Measurements from ENCODE around the gene CD276. TPM values are rescaled to one million over a fixed set of nuclear protein-coding genes. Genes with fewer than 3 reads are reported as not detected.

CD276 gene
- total and polyA plus RNA-seq, 3 experiments from 2014 or later: 1.9 to 2.4 TPM; not detected in 1

- no peaks in the 10 kb centered on the region for H3K4me1 ChIP-seq (ENCODE audit: insufficient read depth, low read length)
- CTCF ChIA-PET: no interaction called here
- no peaks in the 10 kb centered on the region for H3K9me3 ChIP-seq (ENCODE audit: low read length)
- no peak overlapping the region for H3K27ac Mint-ChIP-seq
- no peak overlapping the region for H3K27ac ChIP-seq (ENCODE audit: low read depth, low read length)
- H3K36me3 Mint-ChIP-seq: no peaks in the 10 kb centered on the region
- DNase-seq: no peak
- H3K4me1 Mint-ChIP-seq: no peaks in the 10 kb centered on the region
- no peaks in the 10 kb centered on the region for H3K36me3 ChIP-seq (ENCODE audit: insufficient read depth, low read length)
- H3K4me3 Mint-ChIP-seq: peak overlapping the region in 1 of 7 donors; percentile 63
- no peaks in the 10 kb centered on the region for H3K9me3 Mint-ChIP-seq
- H3K27me3 Mint-ChIP-seq: peaks cover 0 to 24% of the 10 kb centered on the region in 2 donors
- H3K27me3 ChIP-seq (ENCODE audit: insufficient read depth, low read length, poor library complexity, severe bottlenecking): no peaks in the 10 kb centered on the region
- no peak overlapping the region for H3K4me3 ChIP-seq (ENCODE audit: low read length)
- POLR2A ChIA-PET: no interaction called here
These were observed 31.2 kb downstream of the CD276 start for GRCh38 chr15:73715417-73715816.

DNA sequence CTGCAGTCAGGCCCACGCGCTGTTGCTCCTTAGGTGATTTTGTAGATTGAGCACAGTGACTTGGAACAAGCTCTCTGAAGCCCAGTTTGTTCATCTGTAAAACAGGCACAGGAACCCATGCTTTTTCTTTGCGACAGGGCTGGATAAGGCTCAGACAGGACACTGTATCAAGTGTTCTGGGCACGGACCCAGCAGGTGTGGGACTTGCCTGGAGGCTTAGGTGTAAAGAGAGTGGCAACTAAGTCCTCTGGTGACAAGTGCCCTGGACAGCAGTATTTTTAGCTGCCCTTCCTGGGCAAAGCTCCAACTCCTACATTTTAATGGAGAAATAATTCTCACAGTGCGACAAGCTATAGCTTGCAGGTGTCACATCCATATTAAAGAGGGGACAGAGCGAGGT lies 32.2 kb downstream of the CD276 start:
- Mint-ChIP-seq H3K4me1 (no peaks in the 10 kb centered on the region), H3K27me3 (peaks cover 0 to 24% of the 10 kb centered on the region in 2 donors), H3K36me3 (no peaks in the 10 kb centered on the region), H3K4me3 (no peak overlapping the region), H3K27ac (peak overlapping the region in 1 of 8 donors; percentile 39), H3K9me3 (no peaks in the 10 kb centered on the region)
- H3K27ac ChIP-seq (ENCODE audit: low read depth, low read length): no peak overlapping the region
- no peak for DNase-seq
- CTCF ChIA-PET: no interaction called here
- H3K27me3 ChIP-seq (ENCODE audit: insufficient read depth, low read length, poor library complexity, severe bottlenecking): no peaks in the 10 kb centered on the region
- H3K4me3 ChIP-seq (ENCODE audit: low read length): no peak overlapping the region
- H3K9me3 ChIP-seq (ENCODE audit: low read length): no peaks in the 10 kb centered on the region
- POLR2A ChIA-PET: no interaction called here
- H3K36me3 ChIP-seq (ENCODE audit: insufficient read depth, low read length): no peaks in the 10 kb centered on the region
- H3K4me1 ChIP-seq (ENCODE audit: insufficient read depth, low read length): no peaks in the 10 kb centered on the region

DNA sequence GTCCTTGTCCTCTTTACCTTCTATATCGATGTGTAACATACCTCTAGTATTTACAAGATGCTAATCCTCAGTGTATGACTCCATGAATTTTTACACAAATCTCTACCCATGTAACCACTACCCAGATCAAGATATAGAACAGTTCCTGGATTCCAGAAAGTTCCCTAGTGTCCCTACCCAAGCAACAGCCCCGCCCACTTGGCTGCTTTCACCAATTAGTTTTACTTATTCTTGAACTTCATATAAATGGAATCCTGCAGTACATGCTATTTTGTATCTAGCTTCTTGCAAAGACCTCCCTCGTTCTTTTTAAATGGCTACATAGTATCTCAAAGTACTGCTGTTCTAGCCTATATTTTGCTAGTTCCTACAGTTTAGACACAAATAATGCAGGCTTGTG lies 33.0 kb downstream of the CD276 start:
- Histone ChIP-seq H3K27me3 (ENCODE audit: insufficient read depth, low read length, poor library complexity, severe bottlenecking) (no peaks in the 10 kb centered on the region), H3K27ac (ENCODE audit: low read depth, low read length) (no peak overlapping the region), H3K36me3 (ENCODE audit: insufficient read depth, low read length) (no peaks in the 10 kb centered on the region), H3K9me3 (ENCODE audit: low read length) (no peaks in the 10 kb centered on the region), H3K4me1 (ENCODE audit: insufficient read depth, low read length) (no peaks in the 10 kb centered on the region), H3K4me3 (ENCODE audit: low read length) (no peak overlapping the region)
- Mint-ChIP-seq H3K4me3 (no peak overlapping the region), H3K9me3 (no peaks in the 10 kb centered on the region), H3K27me3 (peaks cover 0 to 30% of the 10 kb centered on the region in 2 donors), H3K27ac (no peak overlapping the region), H3K36me3 (no peaks in the 10 kb centered on the region), H3K4me1 (no peaks in the 10 kb centered on the region)
- CTCF ChIA-PET: no interaction called here
- POLR2A ChIA-PET: no interaction called here
- no peak for DNase-seq

- Histone ChIP-seq H3K4me3 (ENCODE audit: low read length) (no peak overlapping the region), H3K9me3 (ENCODE audit: low read length) (no peaks in the 10 kb centered on the region), H3K27me3 (ENCODE audit: insufficient read depth, low read length, poor library complexity, severe bottlenecking) (no peaks in the 10 kb centered on the region), H3K27ac (ENCODE audit: low read depth, low read length) (no peak overlapping the region), H3K36me3 (ENCODE audit: insufficient read depth, low read length) (no peaks in the 10 kb centered on the region), H3K4me1 (ENCODE audit: insufficient read depth, low read length) (no peaks in the 10 kb centered on the region)
- ChIA-PET CTCF (interaction anchor here (1.0 kb wide), 1 partner anchor 18 kb away, joined by 3 read pairs; no protein-coding TSS in a partner anchor), POLR2A (no interaction called here)
- Mint-ChIP-seq H3K4me1 (no peaks in the 10 kb centered on the region), H3K36me3 (no peaks in the 10 kb centered on the region), H3K27me3 (peaks cover 0 to 35% of the 10 kb centered on the region in 2 donors), H3K9me3 (no peaks in the 10 kb centered on the region), H3K27ac (no peak overlapping the region), H3K4me3 (no peak overlapping the region)
- no peak for DNase-seq
These were observed 33.6 kb downstream of the CD276 start for GRCh38 chr15:73717802-73718201.

DNA sequence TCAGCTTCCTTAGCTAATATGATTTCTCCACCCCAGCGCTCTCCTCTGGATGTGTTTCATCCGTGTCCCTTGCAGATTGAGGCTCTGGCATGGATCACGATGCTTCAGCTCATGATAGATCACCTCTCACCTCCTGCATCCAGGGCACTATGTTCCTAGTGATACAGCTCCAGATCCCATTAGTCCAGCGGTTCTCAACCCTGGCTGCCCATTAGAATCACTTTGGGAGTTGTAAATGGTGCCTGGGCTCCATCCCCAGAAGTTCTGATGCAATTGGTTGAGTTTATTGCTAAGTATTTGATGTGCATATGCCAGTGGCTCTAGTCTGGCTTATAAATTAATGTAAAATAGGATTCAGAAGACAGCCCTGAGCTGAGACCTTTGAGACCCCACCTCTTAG lies 34.5 kb downstream of the CD276 start:
- Mint-ChIP-seq H3K4me1 (no peaks in the 10 kb centered on the region), H3K27me3 (peaks cover 6 to 33% of the 10 kb centered on the region in 2 donors), H3K27ac (peak overlapping the region in 1 of 8 donors; percentile 78), H3K36me3 (no peaks in the 10 kb centered on the region), H3K4me3 (no peak overlapping the region), H3K9me3 (no peaks in the 10 kb centered on the region)
- no peaks in the 10 kb centered on the region for H3K27me3 ChIP-seq (ENCODE audit: insufficient read depth, low read length, poor library complexity, severe bottlenecking)
- ChIA-PET CTCF (interaction anchor here (1.0 kb wide), 1 partner anchor 19 kb away, joined by 3 read pairs; no protein-coding TSS in a partner anchor), POLR2A (no interaction called here)
- H3K27ac ChIP-seq (ENCODE audit: low read depth, low read length): no peak overlapping the region
- no peak overlapping the region for H3K4me3 ChIP-seq (ENCODE audit: low read length)
- no peaks in the 10 kb centered on the region for H3K36me3 ChIP-seq (ENCODE audit: insufficient read depth, low read length)
- no peak for DNase-seq
- no peaks in the 10 kb centered on the region for H3K9me3 ChIP-seq (ENCODE audit: low read length)
- no peaks in the 10 kb centered on the region for H3K4me1 ChIP-seq (ENCODE audit: insufficient read depth, low read length)

DNA sequence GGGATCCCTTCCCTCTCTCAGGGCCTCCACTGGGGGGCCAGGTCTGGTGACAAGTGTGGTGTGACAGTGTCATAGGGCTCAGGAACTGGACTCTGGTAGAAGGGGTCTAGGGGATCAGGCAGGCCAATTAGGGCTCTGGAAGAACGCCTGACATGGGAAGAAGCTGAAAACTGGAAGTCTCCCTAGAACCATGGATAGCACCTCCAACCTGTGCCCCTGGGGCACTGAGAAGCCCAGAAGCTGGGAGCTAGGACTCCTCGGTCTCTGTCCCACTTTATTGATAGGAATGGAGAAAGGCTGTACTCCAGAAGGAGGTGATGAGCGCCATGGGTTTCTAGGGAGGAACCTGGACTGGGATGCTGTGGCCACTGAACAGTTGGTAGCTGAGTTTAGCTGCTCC lies 38.2 kb downstream of the CD276 start:
- DNase-seq: no peak
- ChIA-PET POLR2A (no interaction called here), CTCF (interaction anchor here (1.3 kb wide), 1 partner anchor 45 kb away, joined by 4 read pairs; no protein-coding TSS in a partner anchor)
- no peak overlapping the region for H3K4me3 ChIP-seq (ENCODE audit: low read length)
- no peaks in the 10 kb centered on the region for H3K36me3 ChIP-seq (ENCODE audit: insufficient read depth, low read length)
- Mint-ChIP-seq H3K4me1 (no peaks in the 10 kb centered on the region), H3K36me3 (no peaks in the 10 kb centered on the region), H3K27ac (no peak overlapping the region), H3K9me3 (no peaks in the 10 kb centered on the region), H3K27me3 (peaks cover 8 to 45% of the 10 kb centered on the region in 2 donors), H3K4me3 (no peak overlapping the region)
- H3K4me1 ChIP-seq (ENCODE audit: insufficient read depth, low read length): no peaks in the 10 kb centered on the region
- no peaks in the 10 kb centered on the region for H3K27me3 ChIP-seq (ENCODE audit: insufficient read depth, low read length, poor library complexity, severe bottlenecking)
- no peak overlapping the region for H3K27ac ChIP-seq (ENCODE audit: low read depth, low read length)
- H3K9me3 ChIP-seq (ENCODE audit: low read length): no peaks in the 10 kb centered on the region

DNA sequence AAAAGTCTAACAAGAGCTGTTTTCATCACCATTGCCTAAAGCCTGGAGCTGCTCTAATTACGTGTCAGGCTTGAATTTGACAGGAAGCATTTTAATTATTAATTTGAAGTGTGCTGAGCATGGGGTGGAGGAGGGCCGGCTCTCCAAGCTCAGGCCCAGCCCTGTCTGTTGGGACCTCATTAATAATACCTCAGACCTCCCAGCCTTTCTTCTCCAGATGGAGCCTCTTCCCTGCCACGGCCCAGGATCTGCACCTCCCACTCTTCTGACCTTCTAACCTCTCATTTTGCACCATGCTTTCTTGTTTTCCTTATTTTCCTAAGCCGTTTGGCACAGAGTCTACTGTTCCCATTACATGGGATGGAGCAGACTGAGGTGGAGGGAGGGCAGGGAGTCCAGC lies 39.0 kb downstream of the CD276 start:
- H3K36me3 Mint-ChIP-seq: no peaks in the 10 kb centered on the region
- Histone ChIP-seq H3K4me3 (ENCODE audit: low read length) (no peak overlapping the region), H3K36me3 (ENCODE audit: insufficient read depth, low read length) (no peaks in the 10 kb centered on the region), H3K27ac (ENCODE audit: low read depth, low read length) (no peak overlapping the region), H3K27me3 (ENCODE audit: insufficient read depth, low read length, poor library complexity, severe bottlenecking) (no peaks in the 10 kb centered on the region), H3K4me1 (ENCODE audit: insufficient read depth, low read length) (no peaks in the 10 kb centered on the region), H3K9me3 (ENCODE audit: low read length) (no peaks in the 10 kb centered on the region)
- no peaks in the 10 kb centered on the region for H3K9me3 Mint-ChIP-seq
- no peak overlapping the region for H3K27ac Mint-ChIP-seq
- no peak overlapping the region for H3K4me3 Mint-ChIP-seq
- H3K4me1 Mint-ChIP-seq: no peaks in the 10 kb centered on the region
- ChIA-PET POLR2A (no interaction called here), CTCF (interaction anchor here (1.3 kb wide), 1 partner anchor 46 kb away, joined by 4 read pairs; no protein-coding TSS in a partner anchor)
- peaks cover 8 to 45% of the 10 kb centered on the region in 2 donors for H3K27me3 Mint-ChIP-seq
- no peak for DNase-seq

DNA sequence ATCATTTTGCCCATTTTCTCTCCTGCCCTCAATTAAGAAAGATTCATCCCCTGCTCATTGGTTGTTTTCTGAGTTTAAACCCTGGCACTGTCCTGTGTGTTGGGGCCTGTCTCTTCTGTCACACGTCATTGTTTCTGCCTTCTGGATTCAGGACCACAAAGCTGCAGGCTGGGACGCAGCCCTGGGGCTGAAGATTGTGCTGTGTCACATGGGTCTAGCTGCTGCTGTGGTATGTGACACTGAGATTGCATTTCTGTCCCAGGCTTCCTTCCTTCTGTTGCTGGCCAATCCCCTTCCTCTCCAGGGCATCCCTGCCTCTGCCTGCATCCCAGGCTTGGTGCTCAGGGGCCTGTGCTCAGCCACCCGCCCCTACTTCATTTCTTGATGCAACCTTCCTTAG lies 40.0 kb downstream of the CD276 start:
- H3K36me3 ChIP-seq (ENCODE audit: insufficient read depth, low read length): no peaks in the 10 kb centered on the region
- no peak for DNase-seq
- H3K4me3 Mint-ChIP-seq: no peak overlapping the region
- peak overlapping the region in 1 of 8 donors; percentile 75 for H3K27ac Mint-ChIP-seq
- no peaks in the 10 kb centered on the region for H3K4me1 Mint-ChIP-seq
- H3K27me3 Mint-ChIP-seq: peaks cover 10 to 37% of the 10 kb centered on the region in 2 donors
- CTCF ChIA-PET: no interaction called here
- H3K27me3 ChIP-seq (ENCODE audit: insufficient read depth, low read length, poor library complexity, severe bottlenecking): no peaks in the 10 kb centered on the region
- H3K36me3 Mint-ChIP-seq: no peaks in the 10 kb centered on the region
- H3K9me3 ChIP-seq (ENCODE audit: low read length): no peaks in the 10 kb centered on the region
- H3K4me1 ChIP-seq (ENCODE audit: insufficient read depth, low read length): no peaks in the 10 kb centered on the region
- POLR2A ChIA-PET: no interaction called here
- H3K27ac ChIP-seq (ENCODE audit: low read depth, low read length): no peak overlapping the region
- H3K4me3 ChIP-seq (ENCODE audit: low read length): no peak overlapping the region
- H3K9me3 Mint-ChIP-seq: no peaks in the 10 kb centered on the region
